AG04449 (cell line): ENCODE measurements around the gene TECPR1.

Experiments
- CTCF ChIA-PET: fragments of 350-600 bp; formaldehyde crosslinking; extraction: SDS; loops from one replicate; lab custom pipeline; 2021; ENCODE audit warnings: antibody characterized with exemption; lab: Yijun Ruan, JAX
- POLR2A ChIA-PET: fragments of 400-600, 350-600 bp; formaldehyde crosslinking; extraction: SDS; loops from one replicate; lab custom pipeline; 2020; ENCODE audit warnings: antibody characterized with exemption, inconsistent platforms; lab: Yijun Ruan, JAX
- DNase-seq: peaks from one replicate; pipeline ENCODE4 v3.0.0-alpha.2; 2010; ENCODE audit warnings: low read depth, low spot score
- H3K4me3 ChIP-seq: 2 replicates; pipeline ENCODE4 v1.5.1; 2011; ENCODE audit warnings: low read depth, mild to moderate bottlenecking, control low read depth, low read length
- CTCF ChIP-seq: IDR thresholded peaks from one replicate; pipeline ENCODE4 v1.5.1; 2011; ENCODE audit warnings: mild to moderate bottlenecking, moderate library complexity, low read length, control low read depth, inconsistent platforms; ENCODE audit not compliant: insufficient read depth; ENCODE audit errors: missing control alignments

The TECPR1 gene

GRCh38 chr7:98189559-98189958 is 62.5 kb downstream of the TECPR1 start:
- ChIA-PET CTCF (interaction anchor here (3.3 kb wide), 1 partner anchor 22 kb away, joined by 21 read pairs; no protein-coding TSS in a partner anchor), POLR2A (no interaction called here)
- no peak for DNase-seq
- no peak overlapping the region for H3K4me3 ChIP-seq
- no peak for TF ChIP-seq CTCF

- CTCF ChIA-PET = interaction anchor here (1.8 to 3.3 kb wide), 2 partner anchors 19 to 166 kb away, joined by 5 to 21 read pairs; no protein-coding TSS in a partner anchor
- no peak for TF ChIP-seq CTCF
- POLR2A ChIA-PET = no interaction called here
- DNase-seq = no peak
- no peak overlapping the region for H3K4me3 ChIP-seq
Measured at GRCh38 chr7:98187138-98187502, 64.9 kb downstream of the TECPR1 start.

GRCh38 chr7:98186452-98187137 is 65.4 kb downstream of the TECPR1 start:
- no peak for DNase-seq
- H3K4me3 ChIP-seq = no peak overlapping the region
- ChIA-PET CTCF (interaction anchor here (1.5 to 3.3 kb wide), 3 partner anchors 19 to 165 kb away, joined by 3 to 21 read pairs (median 5); no protein-coding TSS in a partner anchor), POLR2A (no interaction called here)
- no peak for TF ChIP-seq CTCF

GRCh38 chr7:98185101-98185500 is 66.9 kb downstream of the TECPR1 start:
- H3K4me3 ChIP-seq = no peak overlapping the region
- ChIA-PET POLR2A (no interaction called here), CTCF (interaction anchor here (1.4 to 2.3 kb wide), 3 partner anchors 16 to 164 kb away, joined by 3 to 14 read pairs (median 4); no protein-coding TSS in a partner anchor)
- no peak for DNase-seq
- TF ChIP-seq CTCF = no peak

- TF ChIP-seq CTCF = no peak
- H3K4me3 ChIP-seq = no peak overlapping the region
- ChIA-PET CTCF (interaction anchor here (2.9 to 8.8 kb wide), 2 partner anchors 14 to 159 kb away, joined by 9 to 103 read pairs; no protein-coding TSS in a partner anchor), POLR2A (no interaction called here)
- no peak for DNase-seq
Measured at GRCh38 chr7:98180751-98181150, 71.3 kb downstream of the TECPR1 start.

GRCh38 chr7:98178762-98179490 is 73.1 kb downstream of the TECPR1 start:
- no peak for TF ChIP-seq CTCF
- ChIA-PET CTCF (interaction anchor here (1.8 to 8.8 kb wide), 2 partner anchors 12 to 158 kb away, joined by 8 to 103 read pairs; no protein-coding TSS in a partner anchor), POLR2A (no interaction called here)
- DNase-seq = no peak
- H3K4me3 ChIP-seq = no peak overlapping the region
